Measurements from ENCODE around the gene PRKCD.

Gene PRKCD

GRCh38 chr3:53190659-53191058 is 29.6 kb downstream of the PRKCD start:
- no peak for DNase-seq (ENCODE audit: low spot score)

DNA sequence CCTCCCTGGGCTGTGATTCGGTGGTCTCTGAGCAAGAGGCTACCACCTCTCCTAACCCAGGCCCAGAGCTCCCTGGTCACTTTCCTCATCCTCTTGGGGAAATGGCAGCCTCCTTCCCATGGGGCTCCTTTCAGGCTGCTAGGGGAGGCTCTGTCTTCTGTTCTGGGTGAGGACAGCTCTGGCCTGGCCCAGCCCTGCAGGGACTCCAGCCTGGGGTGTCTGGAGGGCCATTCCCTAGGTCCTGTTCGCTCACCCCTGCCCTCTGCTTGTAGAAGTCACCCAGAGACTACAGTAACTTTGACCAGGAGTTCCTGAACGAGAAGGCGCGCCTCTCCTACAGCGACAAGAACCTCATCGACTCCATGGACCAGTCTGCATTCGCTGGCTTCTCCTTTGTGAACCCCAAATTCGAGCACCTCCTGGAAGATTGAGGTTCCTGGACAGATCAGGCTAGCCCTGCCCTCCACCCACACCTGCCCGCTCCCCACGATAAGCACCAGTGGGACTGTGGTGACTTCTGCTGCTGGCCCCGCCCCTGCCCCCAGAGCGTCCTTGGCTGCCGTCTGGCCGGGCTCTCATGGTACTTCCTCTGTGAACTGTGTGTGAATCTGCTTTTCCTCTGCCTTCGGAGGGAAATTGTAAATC is 30.9 kb downstream of the PRKCD start:
- DNase-seq (ENCODE audit: low spot score) = no peak

- DNase-seq (ENCODE audit: low spot score) = no peak
These were observed 31.6 kb downstream of the PRKCD start for GRCh38 chr3:53192608-53193007.

DNA sequence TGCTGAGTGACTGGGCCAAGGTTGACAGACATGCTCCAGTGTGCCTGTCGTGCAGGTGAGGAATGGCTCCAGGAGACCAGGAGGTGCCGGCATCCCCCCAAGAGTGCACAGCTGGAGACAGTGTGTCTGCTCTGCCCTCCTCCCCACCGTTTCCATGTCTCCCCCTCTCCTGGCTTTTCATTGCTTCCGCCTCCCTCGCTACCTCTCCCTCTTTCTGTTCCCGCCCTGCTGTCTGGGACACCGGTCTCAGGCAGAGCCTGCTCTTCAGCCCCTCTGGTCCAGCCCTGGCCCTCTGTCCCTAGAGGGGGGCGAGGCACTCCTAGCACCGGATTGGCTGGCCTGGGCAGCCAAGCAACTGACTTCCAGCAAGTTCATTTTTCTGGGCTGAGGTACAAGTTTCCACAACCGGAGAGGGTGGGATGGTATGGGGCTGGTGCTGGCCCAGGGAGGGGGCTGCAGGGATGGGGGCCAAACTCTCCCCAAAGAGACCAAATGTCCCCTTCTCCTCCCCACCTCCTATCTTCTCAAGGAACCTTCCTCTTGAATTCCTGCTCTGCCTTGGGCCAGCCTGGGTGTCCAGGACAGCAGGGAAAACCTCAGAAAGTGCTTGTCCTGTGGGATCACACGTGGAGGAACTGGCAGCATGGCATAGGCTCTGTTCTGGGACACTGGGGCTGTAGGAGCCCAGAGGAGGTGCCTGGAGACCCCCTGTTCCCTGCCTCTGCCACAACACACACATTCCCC is 32.6 kb downstream of the PRKCD start:
- DNase-seq (ENCODE audit: low spot score) = no peak

GRCh38 chr3:53194210-53195065 is 33.4 kb downstream of the PRKCD start:
- DNase-seq (ENCODE audit: low spot score) = peak; percentile 30

DNA sequence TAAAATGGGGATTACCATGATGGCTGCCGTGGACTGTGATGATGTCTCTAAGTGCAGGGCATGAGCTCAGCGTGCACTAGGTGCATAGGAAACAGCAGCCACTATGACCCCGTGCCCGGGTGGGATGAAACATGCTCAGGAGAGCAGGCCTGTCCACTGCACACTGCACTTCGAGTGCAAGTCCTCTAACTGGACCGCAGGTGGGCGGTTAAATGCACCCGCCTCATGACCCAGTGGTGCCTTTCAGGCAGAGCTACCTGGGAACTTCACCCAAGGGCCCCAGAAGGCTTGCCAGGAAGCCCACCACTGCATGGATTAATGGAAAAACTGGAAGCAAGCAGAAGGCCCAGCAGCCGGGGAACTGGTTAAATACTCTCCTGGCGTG is 34.0 kb downstream of the PRKCD start:
- DNase-seq (ENCODE audit: low spot score) = no peak

- DNase-seq (ENCODE audit: low spot score) = peak; percentile 74
These were observed 34.9 kb downstream of the PRKCD start for GRCh38 chr3:53195602-53196574.

DNA sequence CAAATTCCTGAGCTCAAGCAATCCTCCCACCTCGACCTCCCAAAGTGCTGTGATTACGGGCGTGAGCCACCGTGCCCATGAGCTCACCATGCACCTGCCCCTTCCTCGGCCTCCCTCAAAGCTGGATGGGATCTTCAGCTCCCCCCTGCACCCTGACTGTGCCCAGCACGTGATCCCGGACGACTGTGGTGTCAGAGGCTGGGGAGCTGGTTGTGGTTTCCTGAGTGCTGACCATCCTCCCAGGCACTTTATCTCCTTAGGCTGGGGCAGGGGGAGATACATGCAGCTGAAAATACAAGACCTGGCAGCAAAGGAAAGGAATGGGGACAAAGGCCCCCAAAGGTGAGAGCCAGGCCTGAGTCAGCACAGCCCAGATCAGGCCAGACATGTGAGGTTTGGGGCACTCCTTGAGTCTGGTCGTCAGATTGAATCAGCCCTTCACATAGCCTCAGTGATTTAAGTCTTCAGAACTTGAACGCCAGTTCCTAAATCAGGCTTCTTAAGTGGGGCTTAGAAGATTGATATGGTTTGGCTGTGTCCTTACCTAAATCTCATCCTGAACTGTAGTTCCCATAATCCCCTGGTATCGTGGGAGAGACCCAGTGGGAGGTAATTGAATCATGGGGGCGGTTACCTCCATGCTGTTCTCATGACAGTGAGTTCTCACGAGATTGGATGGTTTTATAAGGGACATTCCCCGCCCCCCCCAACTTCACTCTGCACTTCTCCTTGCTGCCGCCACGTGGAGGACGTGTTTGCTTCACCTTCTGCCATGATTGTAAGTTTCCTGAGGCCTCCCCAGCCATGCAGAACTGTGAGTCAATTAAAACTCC is 35.8 kb downstream of the PRKCD start:
- no peak for DNase-seq (ENCODE audit: low spot score)

- no peak for DNase-seq (ENCODE audit: low spot score)
These were observed 37.4 kb downstream of the PRKCD start for GRCh38 chr3:53198256-53198977.

- DNase-seq (ENCODE audit: low spot score) = no peak
These were observed 38.0 kb downstream of the PRKCD start for GRCh38 chr3:53198996-53199395.

- DNase-seq (ENCODE audit: low spot score) = no peak
These were observed 38.8 kb downstream of the PRKCD start for GRCh38 chr3:53199834-53200233.

- DNase-seq (ENCODE audit: low spot score) = no peak
These were observed 39.8 kb downstream of the PRKCD start for GRCh38 chr3:53200501-53201498.

DNA sequence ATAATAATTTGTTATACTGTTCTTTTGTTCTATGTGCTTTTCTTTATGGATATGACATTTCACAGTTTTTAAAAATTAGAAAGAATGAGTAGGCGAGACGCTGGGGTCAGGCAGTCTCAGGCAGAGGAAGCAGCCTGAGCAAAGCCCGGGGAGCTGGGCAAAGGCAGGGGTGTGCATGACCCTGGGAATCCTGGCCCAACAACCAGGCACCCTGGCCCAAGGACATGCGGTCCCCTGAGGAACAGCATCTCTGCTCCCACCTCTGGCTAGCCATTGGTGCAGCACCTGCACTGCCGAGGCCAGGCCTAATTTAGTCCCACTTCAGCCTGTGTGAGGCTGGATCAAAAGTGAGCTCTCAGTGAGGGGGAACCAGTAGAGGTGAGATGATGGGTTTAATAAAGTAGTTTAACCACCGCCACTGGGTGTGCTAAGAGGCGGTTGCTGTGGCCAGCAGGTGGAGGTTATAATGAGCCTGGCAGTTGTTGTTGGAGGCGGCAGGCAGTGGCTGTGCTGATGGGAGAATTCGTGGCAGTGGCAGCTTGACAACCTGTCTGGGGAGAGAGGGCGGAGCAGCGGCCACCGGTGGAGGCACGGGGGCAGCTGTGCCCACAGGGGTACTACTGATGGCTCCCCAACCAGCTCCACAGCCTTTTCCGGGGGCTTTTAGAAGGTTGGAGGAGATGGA is 41.5 kb downstream of the PRKCD start:
- no peak for DNase-seq (ENCODE audit: low spot score)

DNA sequence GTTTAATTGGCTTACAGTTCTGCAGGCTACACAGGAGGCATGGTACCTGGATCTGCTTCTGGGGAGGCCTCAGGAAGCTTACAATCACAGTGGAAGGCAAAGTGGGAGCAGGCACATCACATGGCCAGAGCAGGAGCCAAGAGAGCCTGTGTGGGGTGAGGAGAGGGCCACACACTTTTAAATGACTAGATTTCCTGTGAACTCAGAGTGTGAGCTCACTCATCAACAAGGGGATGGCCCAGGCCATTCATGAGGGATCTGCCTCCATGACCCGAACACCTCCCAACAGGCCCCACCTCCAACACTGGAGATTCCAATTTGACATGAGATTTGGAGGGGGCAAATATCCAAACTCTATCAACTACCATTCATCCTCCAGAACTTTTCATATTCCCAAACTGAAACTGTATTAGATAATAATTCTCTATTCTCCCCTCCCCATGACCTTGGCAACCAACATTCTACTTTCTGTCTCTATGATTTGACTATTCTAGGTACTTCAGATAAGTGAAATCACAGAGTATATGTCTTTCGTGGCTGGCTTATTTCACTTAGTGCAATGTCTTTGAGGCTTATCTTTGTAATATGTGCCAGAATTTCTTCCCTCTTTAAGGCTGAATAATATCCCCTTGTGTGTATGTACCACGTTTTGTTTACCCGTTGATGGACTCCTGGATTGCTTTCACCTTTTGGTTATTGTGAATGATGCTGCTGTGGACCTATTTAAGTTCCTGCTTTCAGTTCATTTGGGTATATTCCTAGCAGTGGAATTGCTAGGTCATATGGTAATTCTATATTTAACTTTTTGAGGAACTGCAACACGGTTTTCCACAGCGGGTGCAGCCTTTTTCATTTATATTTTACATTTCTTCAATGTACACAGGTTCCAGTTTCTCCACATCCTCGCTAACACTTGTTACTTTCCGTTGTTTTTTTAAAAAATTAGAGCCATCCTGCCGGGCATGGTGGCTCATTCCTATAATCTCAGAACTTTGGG is 51.0 kb downstream of the PRKCD start:
- DNase-seq (ENCODE audit: low spot score) = no peak

DNA sequence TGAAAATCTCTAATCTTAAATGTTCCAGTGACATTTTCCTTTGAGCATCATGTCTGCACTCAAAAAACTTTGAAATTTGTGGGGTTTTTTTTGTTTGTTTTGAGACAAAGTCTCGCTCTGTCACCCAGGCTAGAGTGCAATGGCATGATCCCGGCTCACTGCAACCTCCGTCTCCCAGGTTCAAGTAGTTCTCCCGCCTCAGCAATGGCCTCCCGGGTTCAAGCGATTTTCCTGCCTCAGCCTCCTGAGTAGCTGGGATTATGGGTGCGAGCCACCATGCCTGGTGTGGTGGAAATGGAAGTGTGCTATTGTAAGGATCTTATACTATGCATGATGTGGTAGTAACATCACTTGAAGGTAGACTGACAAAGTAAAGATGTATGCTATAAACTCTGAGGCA is 52.3 kb downstream of the PRKCD start:
- DNase-seq (ENCODE audit: low spot score) = no peak

DNA sequence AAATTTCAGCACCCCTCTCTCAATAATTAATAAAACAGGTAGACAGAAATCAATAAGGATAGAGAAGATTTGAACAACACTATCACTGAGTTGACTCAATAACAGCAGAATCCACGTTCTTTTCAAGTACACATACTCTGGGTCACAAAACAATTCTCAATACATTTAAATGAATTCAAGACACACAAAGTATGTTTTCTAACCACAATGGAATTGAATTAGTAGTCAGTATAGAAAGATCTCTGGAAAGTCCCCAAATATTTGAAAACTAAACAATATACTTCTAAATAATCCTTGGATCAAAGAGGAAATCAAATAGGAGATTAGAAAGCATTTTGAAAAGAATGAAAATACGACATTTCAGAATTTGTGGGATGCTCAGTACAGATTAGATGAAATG is 54.8 kb downstream of the PRKCD start:
- DNase-seq (ENCODE audit: low spot score) = no peak

DNA sequence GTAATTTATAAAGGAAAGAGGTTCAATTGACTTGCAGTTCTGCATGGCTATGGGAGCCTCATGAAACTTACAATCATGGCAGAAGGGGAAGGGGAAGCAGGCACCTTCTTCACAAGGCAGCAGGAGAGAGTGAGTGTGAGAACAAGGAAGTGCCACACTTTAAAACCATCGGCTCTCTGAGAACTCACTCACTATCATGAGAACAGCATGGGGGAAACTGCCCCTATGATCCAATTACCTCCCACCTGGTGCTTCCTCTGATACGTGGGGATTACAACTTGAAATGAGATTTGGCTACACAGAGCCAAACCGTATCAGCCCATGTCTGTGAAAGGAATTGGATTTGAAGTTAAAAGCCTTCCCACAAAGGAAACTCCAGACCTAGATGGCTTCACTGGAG is 55.7 kb downstream of the PRKCD start:
- DNase-seq (ENCODE audit: low spot score) = no peak
